Cortex of kidney (tissue), 1 donor: ENCODE results near the gene PSMB8.

ENCODE experiments used
- DNase-seq: peaks from one replicate; lab custom pipeline; 2025; lab: John Stamatoyannopoulos, UW

Gene PSMB8

DNA sequence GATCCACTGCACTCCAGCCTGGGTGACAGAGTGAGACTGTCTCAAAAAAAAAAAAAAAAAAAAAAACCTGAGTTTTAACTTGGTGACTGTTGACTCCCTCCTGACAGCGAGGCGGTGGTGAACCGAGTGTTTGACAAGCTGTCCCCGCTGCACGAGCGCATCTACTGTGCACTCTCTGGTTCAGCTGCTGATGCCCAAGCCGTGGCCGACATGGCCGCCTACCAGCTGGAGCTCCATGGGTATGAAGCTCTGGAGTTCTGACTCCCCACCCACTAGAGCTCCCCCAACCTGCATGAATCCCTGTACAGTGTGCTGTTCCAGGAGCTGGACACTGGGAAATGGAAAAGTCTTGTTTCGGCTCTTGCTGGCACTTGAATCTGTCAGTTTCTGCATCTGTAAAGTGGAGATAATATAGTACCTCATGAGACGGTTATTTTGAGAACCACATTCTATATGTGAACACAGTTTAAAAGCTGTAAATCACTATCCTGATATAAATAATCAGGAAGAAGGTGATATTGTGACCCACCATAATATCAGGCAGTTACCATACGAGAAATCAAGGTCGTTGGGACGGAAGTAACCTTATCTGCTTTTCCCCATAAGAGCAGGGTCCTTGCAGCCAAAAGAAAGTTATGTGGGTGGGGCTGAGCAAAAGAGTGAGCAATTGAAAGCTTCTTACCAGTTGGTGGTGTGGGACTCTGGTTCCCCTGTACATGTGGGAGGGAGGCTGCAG is 13.5 kb upstream of the PSMB8 start:
- DNase-seq = no peak

DNA sequence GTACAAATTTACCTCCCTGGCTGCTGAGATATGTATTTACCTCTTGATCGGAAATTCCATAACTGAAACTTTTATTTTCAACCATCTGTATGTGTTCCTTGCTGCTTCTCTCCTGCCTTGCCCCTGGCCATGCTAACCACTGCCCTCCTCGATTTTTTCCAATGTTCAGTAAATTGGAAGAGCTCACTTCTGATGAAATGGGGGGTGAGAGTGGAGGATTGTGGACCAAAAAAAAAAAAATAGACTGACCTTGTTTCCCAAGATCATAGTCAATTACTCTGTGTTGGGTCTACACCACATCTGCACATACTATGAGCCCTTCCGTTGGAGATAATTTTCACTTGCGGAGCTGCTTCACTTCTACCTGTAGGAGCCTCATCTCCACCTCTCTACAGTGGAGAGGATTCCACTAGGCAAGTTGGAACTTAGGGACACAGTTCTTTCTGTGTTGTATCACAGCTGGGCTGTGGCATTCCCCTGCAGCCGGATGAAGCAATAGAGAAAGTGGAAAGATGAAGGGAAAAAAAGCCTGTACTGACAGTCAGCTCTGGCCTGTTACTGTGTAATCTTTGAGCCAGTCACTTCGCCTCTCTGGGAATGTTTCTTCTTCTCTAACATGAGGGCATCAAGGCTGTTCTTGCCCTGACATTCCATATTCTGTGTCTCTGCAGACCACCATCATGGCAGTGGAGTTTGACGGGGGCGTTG is 11.8 kb upstream of the PSMB8 start:
- no peak for DNase-seq

DNA sequence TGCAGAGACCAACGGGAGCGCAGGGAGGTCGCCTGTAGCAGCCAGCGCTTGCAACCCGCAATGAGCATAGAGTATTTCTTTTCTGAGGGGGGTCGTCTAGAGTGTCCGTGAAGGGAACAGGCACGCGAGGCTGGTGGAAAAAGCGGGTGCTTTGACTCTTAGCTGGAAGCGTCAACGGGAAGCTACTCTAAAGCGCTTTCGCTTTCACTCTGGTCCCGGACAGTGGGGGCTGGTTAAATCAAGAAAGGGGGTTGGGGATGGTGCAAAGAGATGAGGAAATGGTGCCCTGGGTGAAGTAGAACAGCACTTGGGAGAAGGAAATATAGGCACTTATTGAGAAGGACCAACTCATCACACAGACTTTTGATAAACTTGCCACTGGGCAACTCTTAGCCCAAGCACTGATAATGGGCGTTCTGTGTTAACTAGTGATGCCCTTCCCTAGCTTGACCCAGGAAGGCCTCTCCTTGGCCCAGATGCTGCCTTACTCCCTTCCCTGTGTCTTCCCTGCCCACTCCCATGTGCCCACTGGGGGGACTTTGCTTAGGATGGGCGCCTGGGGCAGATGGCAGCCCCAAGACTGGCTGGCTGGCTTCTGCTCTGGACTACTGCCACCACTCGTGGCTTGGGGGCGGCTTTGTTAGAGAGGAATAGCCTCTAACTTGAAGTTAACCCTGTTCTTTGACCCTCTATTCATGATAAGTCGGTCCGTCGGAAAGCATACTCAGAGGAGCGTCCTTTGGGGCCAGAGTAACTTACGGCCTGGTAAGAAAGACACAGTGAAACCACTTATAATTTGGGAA is 10.7 kb upstream of the PSMB8 start:
- DNase-seq = no peak

DNA sequence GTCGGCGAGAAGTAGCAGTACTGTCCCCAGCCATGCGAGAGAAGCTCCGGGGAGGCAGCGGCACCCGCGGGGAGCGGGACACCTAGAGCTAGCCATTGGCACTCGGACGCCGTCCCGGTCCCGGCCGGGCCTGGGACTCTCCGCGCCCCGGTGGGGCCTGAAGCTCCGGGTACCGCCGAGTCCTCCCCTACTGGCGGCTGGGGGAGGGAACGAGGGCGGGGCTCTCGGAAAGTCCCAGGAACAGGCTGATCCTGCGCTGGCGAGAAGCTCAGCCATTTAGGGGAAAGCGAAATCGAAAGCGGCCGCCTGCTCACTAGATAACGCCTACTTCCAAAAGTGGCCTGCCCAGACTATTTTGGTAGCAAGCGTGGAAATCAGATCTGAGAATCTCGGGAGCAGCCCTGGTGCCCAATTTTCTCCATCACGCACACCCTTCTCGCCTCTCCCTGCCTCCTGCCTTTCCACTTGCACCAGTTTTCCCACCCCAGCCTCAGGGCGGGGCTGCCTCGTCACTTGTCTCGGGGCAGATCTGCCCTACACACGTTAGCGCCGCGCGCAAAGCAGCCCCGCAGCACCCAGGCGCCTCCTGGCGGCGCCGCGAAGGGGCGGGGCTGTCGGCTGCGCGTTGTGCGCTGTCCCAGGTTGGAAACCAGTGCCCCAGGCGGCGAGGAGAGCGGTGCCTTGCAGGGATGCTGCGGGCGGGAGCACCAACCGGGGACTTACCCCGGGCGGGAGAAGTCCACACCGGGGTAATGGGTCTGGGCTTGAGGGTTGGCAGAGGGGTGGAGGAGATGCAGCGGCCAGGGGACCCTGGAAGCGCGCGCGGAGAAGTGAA is 9.9 kb upstream of the PSMB8 start, which contains the start of the genes PSMB9 and TAP1:
PSMB9 (plus strand) TSS at position 652 of the 835 bp plus-strand sequence; CDS start at position 690, 38 bp downstream.
TAP1 (minus strand) TSS at position 164 of the 835 bp plus-strand sequence; CDS start at position 96, 68 bp downstream.
- DNase-seq = peak; percentile 62

- no peak for DNase-seq
Measured at GRCh38 chr6:32852844-32853540, 9.1 kb upstream of the PSMB8 start.

DNA sequence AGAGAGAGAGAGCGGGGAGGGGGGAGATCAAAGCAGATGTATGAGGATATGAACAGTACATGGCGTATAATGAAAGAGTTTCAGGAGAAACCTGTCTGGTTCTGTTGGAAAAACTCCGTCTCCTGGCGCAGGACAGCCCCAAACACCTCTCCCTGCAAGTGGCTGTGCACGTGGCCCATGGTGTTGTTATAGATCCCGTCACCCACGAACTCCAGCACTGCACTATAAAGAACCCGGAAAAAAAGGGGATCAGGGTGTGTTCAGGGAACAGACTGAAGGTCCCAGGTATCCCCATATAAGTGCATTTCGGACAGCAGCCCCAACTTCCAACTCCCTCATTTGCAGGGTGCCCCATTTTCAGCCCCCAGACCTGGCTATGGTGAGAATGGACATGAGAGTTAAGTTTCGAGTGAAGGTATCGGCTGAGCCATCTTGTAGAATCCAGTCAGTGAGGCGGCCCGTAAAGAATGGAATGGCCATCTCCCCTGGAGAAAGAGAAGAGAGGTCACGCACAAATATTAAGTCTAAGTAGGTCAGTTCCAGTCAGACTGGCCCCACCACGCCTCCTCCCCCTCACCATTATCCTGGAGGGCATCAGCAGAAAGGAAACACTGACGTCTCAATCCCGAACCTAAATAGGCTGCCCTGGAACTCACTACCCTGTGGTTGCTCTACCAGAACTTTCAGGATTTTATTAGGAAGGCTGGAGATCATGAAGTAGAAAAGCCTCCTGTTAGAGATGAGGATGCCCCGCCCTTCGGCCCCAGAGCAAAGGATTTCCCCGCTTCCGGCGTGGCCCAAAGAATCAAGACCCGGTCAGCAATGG is 8.4 kb upstream of the PSMB8 start:
- no peak for DNase-seq

- no peak for DNase-seq
Measured at GRCh38 chr6:32851025-32851424, 7.2 kb upstream of the PSMB8 start.

DNA sequence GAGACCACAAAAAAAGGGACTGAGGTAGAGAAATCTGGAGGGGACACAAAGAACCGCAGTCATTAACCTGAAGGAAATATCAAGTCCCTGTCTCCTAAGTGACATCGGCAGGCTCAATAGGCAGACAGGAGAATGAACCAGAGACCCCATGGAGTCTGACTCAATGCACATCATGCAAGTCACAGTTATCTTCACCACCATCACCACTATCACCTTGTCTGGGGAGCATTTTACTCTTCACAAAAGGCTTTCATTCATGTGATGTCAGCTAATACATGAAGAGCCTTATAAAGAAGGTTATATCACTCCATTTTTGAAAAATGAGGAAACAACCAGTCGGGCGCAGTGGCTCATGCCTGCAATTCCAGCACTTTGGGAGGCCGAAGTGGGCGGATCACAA is 5.3 kb upstream of the PSMB8 start:
- DNase-seq = no peak

GRCh38 chr6:32847795-32848194 is 3.9 kb upstream of the PSMB8 start:
- DNase-seq = no peak

- no peak for DNase-seq
Measured at GRCh38 chr6:32847004-32847403, 3.2 kb upstream of the PSMB8 start.

- DNase-seq = no peak
Measured at GRCh38 chr6:32845384-32845884, 1.6 kb upstream of the PSMB8 start.

GRCh38 chr6:32844839-32845383 is 1.1 kb upstream of the PSMB8 start:
- DNase-seq = no peak

- DNase-seq = no peak
Measured at GRCh38 chr6:32843331-32843978, 392 bp downstream of the PSMB8 start.

DNA sequence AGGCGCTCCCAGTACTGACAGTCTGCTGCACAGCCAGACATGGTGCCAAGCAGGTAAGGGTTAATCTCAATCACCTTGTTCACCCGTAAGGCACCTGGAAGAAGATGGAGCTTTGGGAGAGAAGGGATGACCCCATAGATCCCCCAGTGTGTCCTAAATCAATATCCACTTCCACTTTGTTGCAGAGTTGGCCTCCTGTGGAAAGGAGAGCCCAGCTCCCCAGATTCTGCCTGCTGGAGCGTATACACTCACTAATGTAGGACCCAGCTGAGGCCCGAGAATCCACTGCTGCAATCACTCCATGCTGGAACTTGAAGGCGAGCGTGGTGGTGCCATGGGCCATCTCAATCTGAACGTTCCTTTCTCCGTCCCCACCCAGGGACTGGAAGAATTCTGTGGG is 1.2 kb downstream of the PSMB8 start:
- no peak for DNase-seq

DNA sequence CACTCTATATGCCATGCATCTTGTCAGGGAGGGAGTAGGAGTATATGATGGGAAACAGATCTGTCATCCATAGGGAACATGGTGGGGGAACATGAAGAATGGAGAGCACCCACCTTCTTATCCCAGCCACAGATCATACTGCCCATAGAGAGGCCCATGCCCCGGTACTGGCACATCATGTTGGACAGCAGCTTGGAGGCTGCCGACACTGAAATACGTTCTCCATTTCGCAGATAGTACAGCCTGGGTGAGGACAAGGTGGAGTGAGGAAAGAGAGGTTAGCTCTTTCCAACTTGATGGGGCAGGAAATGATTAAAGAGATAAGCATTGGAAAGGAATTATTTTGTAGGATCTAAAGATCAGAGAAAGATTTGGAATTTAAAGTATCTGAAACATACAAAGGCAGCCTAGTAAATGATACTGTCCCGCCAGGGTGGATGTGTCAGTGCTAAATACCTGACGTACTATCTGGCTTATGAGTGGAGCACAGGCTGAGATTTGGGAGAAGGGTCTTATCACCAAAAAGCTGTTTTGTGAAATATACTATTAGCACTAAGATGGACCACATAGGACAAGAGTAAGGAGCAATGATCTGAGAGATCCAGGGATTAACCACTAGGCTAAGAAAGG is 1.7 kb downstream of the PSMB8 start:
- DNase-seq = no peak

GRCh38 chr6:32840604-32841246 is 3.1 kb downstream of the PSMB8 start:
- no peak for DNase-seq

DNA sequence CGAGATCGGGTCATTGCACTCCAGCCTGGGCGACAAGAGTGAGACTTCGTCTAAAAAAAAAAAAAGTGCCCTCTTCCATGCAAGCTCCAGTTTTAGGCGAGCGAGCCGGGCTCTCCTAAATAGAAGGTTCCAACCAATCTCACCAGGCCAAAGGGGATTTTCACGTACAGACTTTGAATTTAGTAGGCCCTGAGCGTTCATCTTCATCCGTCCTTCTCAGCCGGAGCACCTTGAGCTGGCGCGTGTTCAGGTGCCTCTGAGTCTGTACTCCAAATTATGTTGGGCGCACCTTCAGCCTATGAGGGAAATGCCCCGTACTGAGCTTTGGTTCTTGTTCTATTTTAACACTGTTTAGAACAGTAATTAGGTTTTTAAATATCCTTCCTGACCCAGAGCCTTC is 4.5 kb downstream of the PSMB8 start:
- DNase-seq = no peak
